ENCODE data around the gene IL33. TPM values are rescaled to one million over a fixed set of nuclear protein-coding genes. Genes with fewer than 3 reads are reported as not detected.

The IL33 gene
- total and polyA plus RNA-seq, 2 donors (not counting 1 experiment from before 2014, with no cell fraction given), result not detected

DNA sequence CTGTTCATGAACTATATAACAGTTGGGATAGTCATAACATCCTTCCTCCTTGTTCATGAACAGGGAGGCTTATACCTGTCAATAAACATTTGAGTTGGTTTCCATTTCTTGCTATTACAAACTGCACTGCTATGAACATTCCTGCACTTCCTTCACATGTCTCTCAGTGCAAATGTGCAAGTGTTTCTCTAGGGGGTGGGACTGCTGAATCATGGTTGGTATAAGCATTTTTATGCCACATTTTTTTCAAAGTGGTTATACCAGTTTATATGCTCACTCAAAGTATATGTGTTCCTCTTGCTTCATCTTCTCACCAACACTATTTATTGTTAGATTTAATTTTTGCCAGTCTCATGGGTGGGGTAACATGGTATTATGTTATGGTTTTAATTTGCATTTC, 86.8 kb downstream of the IL33 start:
- Histone ChIP-seq H3K79me2 (ENCODE audit: control insufficient read depth, insufficient read depth, low read length) (no peaks in the 10 kb centered on the region), H2AFZ (ENCODE audit: insufficient read depth, low read depth, low read length, poor library complexity, severe bottlenecking) (no peak overlapping the region), H3K36me3 (replicated peaks in 1 of 2; ENCODE audit: control extremely low read depth in 1 of 2, control insufficient read depth in 1 of 2, extremely low read depth in 1 of 2, insufficient read depth in 2 of 2, low read length in 1 of 2) (no peaks in the 10 kb centered on the region), H4K20me1 (ENCODE audit: control insufficient read depth, insufficient read depth, low read length, poor library complexity, severe bottlenecking) (no peaks in the 10 kb centered on the region), H3K27me3 (replicated peaks in 1 of 4; ENCODE audit: control extremely low read depth in 1 of 4, control insufficient read depth in 3 of 4, insufficient read depth in 4 of 4, low read length in 3 of 4) (no peaks in the 10 kb centered on the region), H3K27ac (ENCODE audit: low read length in 2 of 2) (no peak overlapping the region), H3K9me3 (ENCODE audit: control extremely low read depth in 1 of 3, control insufficient read depth in 2 of 3, insufficient read depth in 1 of 3, low read length in 2 of 3) (peaks cover 0 to 1% (median 0%) of the 10 kb centered on the region in 3 donors), H3K9ac (ENCODE audit: low read length) (no peak overlapping the region), H3K4me2 (replicated peaks; ENCODE audit: low read depth, low read length, poor library complexity, severe bottlenecking) (no peak overlapping the region), H3K4me1 (ENCODE audit: control insufficient read depth in 2 of 2, insufficient read depth in 2 of 2, low read length in 2 of 2) (no peaks in the 10 kb centered on the region), H3K4me3 (ENCODE audit: control extremely low read depth in 1 of 5, extremely low read depth in 1 of 5, insufficient read depth in 1 of 5, low read depth in 2 of 5, low read length in 4 of 5) (no peak overlapping the region)
- ChIA-PET CTCF (no interaction called here), POLR2A (no interaction called here)
- peaks cover 15% of the 10 kb centered on the region for H3K27me3 Mint-ChIP-seq
- intact Hi-C loops (cut with micrococcal nuclease), result no loop called here
- no peak overlapping the region for H3K27ac Mint-ChIP-seq
- ATAC-seq (ENCODE audit: low read depth) (no peak), DNase-seq (no peak)
- no peaks in the 10 kb centered on the region for H3K4me1 Mint-ChIP-seq
- no peak for TF ChIP-seq CTCF (IDR thresholded peaks at IDR 0.05)
- no peak for TF ChIP-seq EZH2 (IDR thresholded peaks at IDR 0.05; ENCODE audit: borderline replicate concordance, insufficient read depth, low read depth, low read length, poor library complexity, severe bottlenecking)
- no peaks in the 10 kb centered on the region for H3K9me3 Mint-ChIP-seq (ENCODE audit: insufficient read depth)
- no peak overlapping the region for H3K4me3 Mint-ChIP-seq

GRCh38 chr9:6304232-6304631, 88.6 kb downstream of the IL33 start:
- H4K20me1 ChIP-seq (ENCODE audit: control insufficient read depth, insufficient read depth, low read length, poor library complexity, severe bottlenecking), result no peaks in the 10 kb centered on the region
- no peak overlapping the region for H3K4me2 ChIP-seq (replicated peaks; ENCODE audit: low read depth, low read length, poor library complexity, severe bottlenecking)
- intact Hi-C loops (cut with micrococcal nuclease), result no loop called here
- no peaks in the 10 kb centered on the region for H3K79me2 ChIP-seq (ENCODE audit: control insufficient read depth, insufficient read depth, low read length)
- H3K9me3 ChIP-seq (ENCODE audit: control extremely low read depth in 1 of 3, control insufficient read depth in 2 of 3, insufficient read depth in 1 of 3, low read length in 2 of 3), result peaks cover 0 to 1% (median 0%) of the 10 kb centered on the region in 3 donors
- TF ChIP-seq EZH2 (IDR thresholded peaks at IDR 0.05; ENCODE audit: borderline replicate concordance, insufficient read depth, low read depth, low read length, poor library complexity, severe bottlenecking), result no peak
- no peak for TF ChIP-seq CTCF (IDR thresholded peaks at IDR 0.05)
- Mint-ChIP-seq H3K27ac (no peak overlapping the region), H3K4me1 (no peaks in the 10 kb centered on the region), H3K27me3 (peaks cover 15% of the 10 kb centered on the region), H3K9me3 (ENCODE audit: insufficient read depth) (no peaks in the 10 kb centered on the region), H3K4me3 (no peak overlapping the region)
- H3K27ac ChIP-seq (ENCODE audit: low read length in 2 of 2), result no peak overlapping the region
- H3K4me3 ChIP-seq (ENCODE audit: control extremely low read depth in 1 of 5, extremely low read depth in 1 of 5, insufficient read depth in 1 of 5, low read depth in 2 of 5, low read length in 4 of 5), result no peak overlapping the region
- no peak overlapping the region for H3K9ac ChIP-seq (ENCODE audit: low read length)
- DNase-seq (no peak), ATAC-seq (ENCODE audit: low read depth) (no peak)
- no peaks in the 10 kb centered on the region for H3K36me3 ChIP-seq (replicated peaks in 1 of 2; ENCODE audit: control extremely low read depth in 1 of 2, control insufficient read depth in 1 of 2, extremely low read depth in 1 of 2, insufficient read depth in 2 of 2, low read length in 1 of 2)
- H3K27me3 ChIP-seq (replicated peaks in 1 of 4; ENCODE audit: control extremely low read depth in 1 of 4, control insufficient read depth in 3 of 4, insufficient read depth in 4 of 4, low read length in 3 of 4), result no peaks in the 10 kb centered on the region
- CTCF ChIA-PET, result interaction anchor here (4.8 kb wide), 1 partner anchor 418 kb away, joined by 38 read pairs; no protein-coding TSS in a partner anchor
- POLR2A ChIA-PET, result no interaction called here
- H3K4me1 ChIP-seq (ENCODE audit: control insufficient read depth in 2 of 2, insufficient read depth in 2 of 2, low read length in 2 of 2), result no peaks in the 10 kb centered on the region
- H2AFZ ChIP-seq (ENCODE audit: insufficient read depth, low read depth, low read length, poor library complexity, severe bottlenecking), result no peak overlapping the region

Measured in B cell (primary cell).